OCI-LY3 (cell line): ENCODE measurements around the gene PFN4.

ENCODE experiments used
- H2AFZ ChIP-seq: fragments of 200-600, 300-600 bp; shearing (Covaris generic); 2 replicates; pipeline ENCODE4 v1.6.0; 2014; ENCODE audit warnings: antibody characterized with exemption, low read depth, low read length
- H3K27ac ChIP-seq: fragments of 200-600, 300-600 bp; sonication (generic); 2 replicates; pipeline ENCODE4 v1.5.1; 2014; ENCODE audit warnings: mild to moderate bottlenecking, low read length, moderate library complexity, mixed read lengths
- H3K27me3 ChIP-seq: fragments of 200-600, 300-600 bp; sonication (generic); 2 replicates; pipeline ENCODE4 v1.6.1; 2014; ENCODE audit warnings: low read depth, low read length, mixed read lengths
- H3K36me3 ChIP-seq: fragments of 200-600, 300-600 bp; sonication (generic); replicated peaks from 2 replicates; pipeline ENCODE3; 2014; ENCODE audit warnings: low read depth, low read length, mixed read lengths
- H3K4me1 ChIP-seq: fragments of 300-600, 200-600 bp; sonication (generic); 2 replicates; pipeline ENCODE4 v1.6.1; 2014; ENCODE audit warnings: low read length, mixed read lengths
- H3K4me2 ChIP-seq: fragments of 200-600, 300-600 bp; sonication (generic); 2 replicates; pipeline ENCODE4 v1.6.1; 2014; ENCODE audit warnings: low read length, mixed read lengths
- H3K4me3 ChIP-seq: fragments of 300-600, 200-600 bp; sonication (generic); 2 replicates; pipeline ENCODE4 v1.5.1; 2014; ENCODE audit warnings: antibody characterized with exemption, mild to moderate bottlenecking, low read length, moderate library complexity
- H3K79me2 ChIP-seq: fragments of 300-600, 200-600 bp; shearing (Covaris generic); 2 replicates; pipeline ENCODE4 v1.6.1; 2014; ENCODE audit warnings: mild to moderate bottlenecking, low read length, mixed read lengths
- H3K9ac ChIP-seq: fragments of 300-600, 200-600 bp; shearing (Covaris generic); 2 replicates; pipeline ENCODE4 v1.6.0; 2014; ENCODE audit warnings: mild to moderate bottlenecking, low read length, moderate library complexity
- H3K9me3 ChIP-seq: fragments of 200-600, 300-600 bp; shearing (Covaris generic); 2 replicates; pipeline ENCODE4 v1.6.1; 2014; ENCODE audit warnings: low read length, mixed read lengths; ENCODE audit not compliant: insufficient read depth
- H4K20me1 ChIP-seq: fragments of 200-600, 300-600 bp; sonication (generic); 2 replicates; pipeline ENCODE4 v1.6.1; 2016; ENCODE audit warnings: low read length, mixed read lengths; ENCODE audit not compliant: insufficient read depth
- CTCF ChIP-seq: fragments of 200-600, 300-600 bp; sonication (generic); IDR thresholded peaks from 2 replicates; pipeline ENCODE4 v1.5.1; 2014; ENCODE audit warnings: antibody characterized with exemption, low read length, low read depth
- EZH2phosphoT487 ChIP-seq: fragments of 200-600 bp; shearing (Covaris generic); IDR thresholded peaks from 2 replicates; pipeline ENCODE4 v1.6.1; 2018; ENCODE audit warnings: antibody characterized with exemption, mixed run types, low read depth

The PFN4 gene

GRCh38 chr2:24132543-24132942, 9.4 kb upstream of the PFN4 start:
- Histone ChIP-seq H3K36me3 (peaks cover 9% of the 10 kb centered on the region), H3K4me3 (no peak overlapping the region), H4K20me1 (no peaks in the 10 kb centered on the region), H3K9me3 (peaks cover 14% of the 10 kb centered on the region; the same call in 1 of the 2 replicates), H3K9ac (no peak overlapping the region), H3K27me3 (no peaks in the 10 kb centered on the region), H3K4me1 (no peaks in the 10 kb centered on the region), H3K4me2 (no peak overlapping the region), H3K79me2 (no peaks in the 10 kb centered on the region), H3K27ac (no peak overlapping the region), H2AFZ (no peak overlapping the region)
- TF ChIP-seq EZH2phosphoT487 = no peak
- TF ChIP-seq CTCF = no peak

DNA sequence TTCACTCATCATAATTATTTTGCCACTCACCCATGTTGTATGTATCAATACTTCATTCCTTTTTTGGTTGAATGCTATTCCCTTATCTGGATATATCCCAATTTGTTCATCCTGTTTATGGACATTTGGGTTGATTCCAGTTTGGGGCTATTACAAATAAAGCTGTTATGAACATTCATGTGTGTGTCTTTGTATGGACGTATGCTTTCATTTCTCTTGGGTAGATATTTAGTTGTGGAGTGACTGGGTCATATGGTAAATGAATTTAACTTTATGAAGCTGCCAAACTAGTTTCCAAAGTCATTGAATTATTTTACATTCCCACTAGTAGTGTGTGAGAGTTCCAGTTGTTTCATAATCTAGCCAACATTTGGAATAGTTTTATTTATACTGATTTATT, 2.8 kb upstream of the PFN4 start:
- Histone ChIP-seq H3K27ac (no peak overlapping the region), H3K9ac (no peak overlapping the region), H3K4me3 (no peak overlapping the region), H3K9me3 (no peaks in the 10 kb centered on the region), H3K4me2 (no peak overlapping the region), H3K36me3 (no peaks in the 10 kb centered on the region), H4K20me1 (no peaks in the 10 kb centered on the region), H3K79me2 (peaks cover 12% of the 10 kb centered on the region; the same call in 1 of the 2 replicates), H3K4me1 (peaks cover 12% of the 10 kb centered on the region), H3K27me3 (no peaks in the 10 kb centered on the region), H2AFZ (no peak overlapping the region)
- no peak for TF ChIP-seq CTCF

DNA sequence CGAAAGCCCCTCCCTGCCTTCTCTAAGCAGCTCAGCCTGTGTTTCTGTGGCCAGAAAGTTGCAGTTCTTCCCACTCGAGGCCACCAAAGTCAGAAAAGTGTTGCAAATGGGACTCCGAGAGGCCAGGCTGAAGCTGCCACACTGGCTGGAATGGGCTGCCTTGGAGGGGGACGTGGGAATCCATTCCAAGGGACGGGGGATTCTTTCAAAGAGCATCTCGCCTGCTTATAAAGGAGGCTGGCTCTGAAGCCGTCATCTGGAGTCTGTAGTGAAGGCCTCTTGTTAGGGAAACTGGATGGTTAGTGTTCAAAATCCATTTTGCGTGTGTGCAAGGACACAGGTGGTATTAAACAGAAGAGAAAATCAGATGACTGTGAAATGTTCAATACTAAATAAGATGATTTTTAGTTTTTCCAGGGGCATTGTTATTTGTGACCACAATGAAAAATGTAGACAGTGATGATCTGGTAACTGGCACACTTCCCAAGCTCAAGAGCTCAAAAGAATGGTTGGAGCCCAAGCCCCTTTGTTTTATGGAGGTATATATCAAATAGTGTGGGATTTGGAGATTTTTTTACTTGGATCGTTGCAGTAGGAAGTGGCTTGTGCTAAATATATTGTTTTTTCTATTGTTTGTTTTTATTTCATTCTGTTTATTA, 917 bp upstream of the PFN4 start:
- H3K4me2 ChIP-seq = peak overlapping the region; percentile 99
- peak overlapping the region; percentile 93 for H2AFZ ChIP-seq
- H3K4me1 ChIP-seq = peaks cover 12% of the 10 kb centered on the region
- no peaks in the 10 kb centered on the region for H3K27me3 ChIP-seq
- peaks cover 12% of the 10 kb centered on the region; the same call in 1 of the 2 replicates for H3K79me2 ChIP-seq
- H4K20me1 ChIP-seq = no peaks in the 10 kb centered on the region
- H3K9me3 ChIP-seq = no peaks in the 10 kb centered on the region
- H3K27ac ChIP-seq = peak overlapping the region; percentile 61
- H3K4me3 ChIP-seq = peak overlapping the region; percentile 97
- H3K36me3 ChIP-seq = no peaks in the 10 kb centered on the region
- H3K9ac ChIP-seq = peak overlapping the region; percentile 93
- TF ChIP-seq CTCF (no peak), EZH2phosphoT487 (no peak)

DNA sequence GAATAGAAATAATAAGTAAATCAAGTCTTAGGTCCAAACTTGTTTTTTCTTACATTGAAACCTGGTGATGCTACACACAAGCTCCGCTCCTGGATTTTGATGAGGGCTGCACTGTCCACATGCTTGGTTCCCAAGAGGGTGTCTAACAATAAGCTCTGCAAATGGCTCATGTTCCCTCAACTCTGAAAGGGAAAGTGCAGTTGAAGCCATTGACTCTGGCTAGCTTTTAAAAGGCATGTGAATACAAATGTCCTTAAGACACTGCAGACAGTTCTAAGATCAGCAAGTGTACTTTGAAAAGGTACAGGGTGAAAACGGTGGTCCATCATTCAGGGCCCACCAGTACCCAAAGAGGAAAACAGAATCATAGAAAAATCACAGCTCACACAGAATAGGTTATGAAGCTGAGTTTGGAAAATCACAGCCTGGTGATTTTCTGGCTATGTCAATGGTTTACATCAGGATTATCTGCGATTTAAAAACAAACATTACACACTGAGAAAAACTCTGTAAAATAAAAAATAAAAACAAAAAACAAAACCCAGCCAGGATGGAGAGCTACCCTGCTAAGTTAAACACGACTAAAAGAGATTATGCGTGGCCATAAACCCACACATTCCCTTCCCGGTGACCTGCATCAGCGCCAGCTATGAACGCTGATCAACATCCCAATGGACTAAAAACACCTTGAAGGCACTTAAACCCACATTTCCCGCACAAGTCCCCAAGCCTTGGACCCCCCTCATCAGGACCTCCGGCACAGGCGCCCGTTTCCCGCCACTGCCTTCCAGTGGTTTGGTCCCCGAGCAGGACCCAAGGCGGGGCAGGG, 554 bp downstream of the PFN4 start:
- no peaks in the 10 kb centered on the region for H3K27me3 ChIP-seq
- peak overlapping the region; percentile 60 for H2AFZ ChIP-seq
- H3K36me3 ChIP-seq = no peaks in the 10 kb centered on the region
- peak overlapping the region; percentile 97 for H3K4me3 ChIP-seq
- peak overlapping the region; percentile 99 for H3K4me2 ChIP-seq
- TF ChIP-seq EZH2phosphoT487 = no peak
- TF ChIP-seq CTCF = no peak
- H3K4me1 ChIP-seq = peaks cover 12% of the 10 kb centered on the region
- H3K9me3 ChIP-seq = no peaks in the 10 kb centered on the region
- peak overlapping the region; percentile 93 for H3K9ac ChIP-seq
- H4K20me1 ChIP-seq = no peaks in the 10 kb centered on the region
- peaks cover 12% of the 10 kb centered on the region; the same call in 1 of the 2 replicates for H3K79me2 ChIP-seq
- H3K27ac ChIP-seq = peak overlapping the region; percentile 23
